ENCODE data around the gene NOXRED1. TPM values are rescaled to one million over a fixed set of nuclear protein-coding genes. Genes with fewer than 3 reads are reported as not detected.

NOXRED1 gene
- total RNA-seq, 1 experiment from 2014 or later: not detected

DNA sequence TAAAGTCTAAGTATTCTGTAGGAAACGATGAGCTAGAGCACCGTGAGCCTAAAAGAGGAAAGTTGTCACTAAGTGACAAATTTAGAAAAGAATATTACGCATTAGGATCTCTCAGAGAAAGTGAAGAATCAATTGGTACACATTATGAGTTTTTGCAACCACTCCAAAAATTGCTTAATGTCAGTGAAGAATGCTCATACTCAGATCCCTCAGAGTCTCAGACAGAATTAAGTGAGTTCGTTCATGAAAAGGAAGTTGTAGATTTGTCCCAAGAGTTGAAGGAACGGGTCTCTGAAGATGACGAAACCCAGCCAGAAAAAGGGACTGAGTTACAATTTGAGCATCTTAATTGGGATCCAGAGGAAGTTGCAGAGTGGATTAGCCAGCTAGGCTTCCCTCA lies 44.6 kb downstream of the NOXRED1 start:
- Histone ChIP-seq H3K27me3 (replicated peaks) (no peaks in the 10 kb centered on the region), H3K9me3 (replicated peaks) (no peaks in the 10 kb centered on the region), H3K27ac (no peak overlapping the region), H3K4me3 (no peak overlapping the region), H3K36me3 (peaks cover 3% of the 10 kb centered on the region; the same call in 1 of the 2 replicates), H3K4me1 (replicated peaks) (peaks cover 15% of the 10 kb centered on the region; the same call in 1 of the 2 replicates)
- no peak for DNase-seq (ENCODE audit: low read depth in 1 of 2, low spot score in 2 of 2)

GRCh38 chr14:77377502-77377844 lies 45.9 kb downstream of the NOXRED1 start:
- Histone ChIP-seq H3K27ac (no peak overlapping the region), H3K4me3 (peak overlapping the region; percentile 68)
- no peak for DNase-seq (ENCODE audit: low read depth in 1 of 2, low spot score in 2 of 2)

DNA sequence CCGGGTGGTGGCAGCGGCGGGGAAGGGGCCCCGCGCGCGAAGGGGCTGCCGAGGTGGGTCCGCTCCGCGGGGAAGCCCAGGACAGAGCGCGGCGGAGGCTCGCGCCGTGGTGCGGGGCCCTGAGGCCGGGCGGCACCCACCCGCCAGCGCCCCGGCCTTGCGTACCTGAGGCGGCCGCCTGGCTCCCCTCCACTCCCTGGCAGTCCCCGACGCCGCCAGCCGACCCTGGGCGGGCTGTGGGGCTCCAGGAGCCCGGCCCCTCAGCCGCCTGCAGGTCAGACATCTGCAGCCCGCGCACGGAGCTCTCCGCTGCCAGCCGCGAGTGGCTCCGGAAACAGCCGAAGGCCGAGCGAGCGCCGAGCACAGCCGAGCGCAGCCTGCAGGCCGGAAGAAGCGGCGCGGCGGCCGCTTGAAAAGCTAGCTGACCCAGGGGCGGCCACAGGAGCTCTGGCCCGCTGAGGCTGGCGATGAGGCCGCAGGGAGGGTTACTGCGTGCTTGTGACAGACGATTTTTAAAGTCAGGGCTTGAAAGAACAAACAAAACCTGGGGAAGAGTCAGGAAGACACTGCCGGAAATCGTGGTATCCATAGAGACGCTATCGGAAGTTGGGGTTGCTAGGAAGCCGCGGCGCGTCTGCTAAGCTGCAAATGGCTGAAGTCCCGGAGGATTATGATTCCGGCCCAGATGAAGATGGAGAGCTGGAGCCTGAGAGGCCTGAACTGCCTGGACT lies 46.4 kb downstream of the NOXRED1 start, which contains the start of the genes SAMD15 and TMED8:
Gene SAMD15 (plus strand): TSS at position 609 of the 731 bp plus-strand sequence. CDS start 40 bp downstream, at position 649.
Gene TMED8 (minus strand): TSS at position 324 of the 731 bp plus-strand sequence. CDS start 41 bp downstream, at position 283.
- Histone ChIP-seq H3K36me3 (peaks cover 3% of the 10 kb centered on the region; the same call in 1 of the 2 replicates), H3K27ac (peak within 1 kb of the TSS; percentile 59), H3K27me3 (replicated peaks) (no peaks in the 10 kb centered on the region), H3K4me1 (replicated peaks) (peaks cover 15% of the 10 kb centered on the region; the same call in 1 of the 2 replicates), H3K4me3 (peak within 1 kb of the TSS; percentile 68), H3K9me3 (replicated peaks) (no peaks in the 10 kb centered on the region)
- DNase-seq (ENCODE audit: low read depth in 1 of 2, low spot score in 2 of 2): peak; percentile 76 to 87

More at GRCh38 chr14:77377502-77377844, 45.9 kb downstream of the NOXRED1 start:
- Histone ChIP-seq H3K4me1 (replicated peaks) (peaks cover 15% of the 10 kb centered on the region; the same call in 1 of the 2 replicates), H3K9me3 (replicated peaks) (no peaks in the 10 kb centered on the region), H3K27me3 (replicated peaks) (no peaks in the 10 kb centered on the region), H3K36me3 (peaks cover 3% of the 10 kb centered on the region; the same call in 1 of the 2 replicates)

GRCh38 chr14:77375973-77376770 lies 47.2 kb downstream of the NOXRED1 start:
- Histone ChIP-seq H3K27ac (peak overlapping the region; percentile 59; the same call in 1 of the 2 replicates), H3K9me3 (replicated peaks) (no peaks in the 10 kb centered on the region), H3K4me3 (peak overlapping the region; percentile 68), H3K36me3 (peaks cover 3% of the 10 kb centered on the region; the same call in 1 of the 2 replicates), H3K4me1 (replicated peaks) (peaks cover 15% of the 10 kb centered on the region; the same call in 1 of the 2 replicates), H3K27me3 (replicated peaks) (no peaks in the 10 kb centered on the region)
- peak in 1 of 2 experiments; percentile 42 for DNase-seq (ENCODE audit: low read depth in 1 of 2, low spot score in 2 of 2)

DNA sequence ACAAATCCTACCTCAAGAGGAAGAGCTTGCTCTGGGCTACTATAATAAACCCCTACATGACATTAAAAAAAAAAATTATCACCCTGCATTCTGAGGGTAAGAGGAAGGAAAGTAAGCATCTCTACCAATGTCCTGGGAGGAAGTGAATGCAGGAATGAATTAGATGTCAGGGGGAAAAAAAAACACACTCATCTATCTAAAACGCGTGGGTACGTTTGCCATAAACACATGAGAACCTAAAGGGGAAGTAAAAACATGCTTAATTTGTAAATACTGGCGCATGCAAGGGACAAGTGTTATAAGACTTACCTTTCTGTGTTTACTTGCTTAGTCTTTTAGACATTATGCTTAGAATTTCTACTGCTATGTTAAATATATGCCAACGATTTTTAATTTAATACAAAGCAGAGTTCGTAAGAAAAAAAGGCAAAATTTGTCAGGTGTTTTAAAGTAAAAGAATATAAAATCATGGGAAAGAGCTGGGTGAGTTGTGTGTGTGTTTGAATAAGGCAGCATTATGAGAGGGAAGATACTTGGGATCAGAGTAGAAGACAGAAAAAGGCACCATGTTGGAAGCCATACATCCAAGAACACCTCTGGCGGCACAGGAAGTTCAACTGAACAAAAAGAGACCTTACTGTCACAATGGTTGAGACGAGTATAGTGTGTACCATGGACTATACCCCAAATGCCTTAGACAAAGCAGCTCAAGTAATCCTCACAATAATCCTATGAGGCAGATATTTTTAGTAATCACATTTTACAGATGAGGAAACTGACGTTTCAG lies 48.0 kb downstream of the NOXRED1 start:
- Histone ChIP-seq H3K27ac (no peak overlapping the region), H3K36me3 (peaks cover 3% of the 10 kb centered on the region; the same call in 1 of the 2 replicates), H3K27me3 (replicated peaks) (no peaks in the 10 kb centered on the region), H3K4me1 (replicated peaks) (peaks cover 15% of the 10 kb centered on the region; the same call in 1 of the 2 replicates), H3K9me3 (replicated peaks) (no peaks in the 10 kb centered on the region), H3K4me3 (no peak overlapping the region)
- no peak for DNase-seq (ENCODE audit: low read depth in 1 of 2, low spot score in 2 of 2)

DNA sequence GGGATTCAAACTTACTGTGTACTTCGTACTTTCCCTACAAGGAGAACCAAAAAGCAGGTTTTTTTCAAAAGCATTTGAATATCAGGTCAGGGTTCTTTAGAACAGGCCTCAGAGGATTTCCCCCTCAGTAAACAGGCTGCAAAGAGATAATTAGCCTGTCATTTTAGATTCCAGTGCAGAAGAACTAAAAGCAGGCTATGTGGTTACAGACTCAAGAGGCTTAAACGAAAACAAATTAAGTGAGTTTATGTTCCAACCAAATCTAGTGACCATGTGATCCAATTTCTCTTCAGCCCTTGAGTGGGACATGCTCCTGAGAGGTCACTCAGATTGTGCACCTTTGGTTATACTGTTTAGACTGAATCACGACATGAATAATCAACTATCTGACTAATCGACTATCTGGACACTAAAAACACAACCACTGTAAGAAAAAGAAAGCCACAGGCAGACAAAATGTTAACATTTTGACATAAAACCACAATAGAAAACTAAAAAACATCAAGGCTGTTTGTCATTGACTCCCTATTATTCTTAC lies 51.0 kb downstream of the NOXRED1 start:
- Histone ChIP-seq H3K27ac (no peak overlapping the region), H3K4me1 (replicated peaks) (peaks cover 11% of the 10 kb centered on the region; the same call in 1 of the 2 replicates), H3K36me3 (peaks cover 3% of the 10 kb centered on the region; the same call in 1 of the 2 replicates), H3K4me3 (no peak overlapping the region), H3K9me3 (replicated peaks) (no peaks in the 10 kb centered on the region), H3K27me3 (replicated peaks) (no peaks in the 10 kb centered on the region)
- no peak for DNase-seq (ENCODE audit: low read depth in 1 of 2, low spot score in 2 of 2)

GRCh38 chr14:77369285-77369684 lies 54.0 kb downstream of the NOXRED1 start:
- DNase-seq (ENCODE audit: low read depth in 1 of 2, low spot score in 2 of 2): no peak
- H3K27me3 ChIP-seq (replicated peaks): no peaks in the 10 kb centered on the region
- H3K36me3 ChIP-seq: no peaks in the 10 kb centered on the region
- no peaks in the 10 kb centered on the region for H3K4me1 ChIP-seq (replicated peaks)
- H3K4me3 ChIP-seq: no peak overlapping the region
- H3K9me3 ChIP-seq (replicated peaks): no peaks in the 10 kb centered on the region
- no peak overlapping the region for H3K27ac ChIP-seq

DNA sequence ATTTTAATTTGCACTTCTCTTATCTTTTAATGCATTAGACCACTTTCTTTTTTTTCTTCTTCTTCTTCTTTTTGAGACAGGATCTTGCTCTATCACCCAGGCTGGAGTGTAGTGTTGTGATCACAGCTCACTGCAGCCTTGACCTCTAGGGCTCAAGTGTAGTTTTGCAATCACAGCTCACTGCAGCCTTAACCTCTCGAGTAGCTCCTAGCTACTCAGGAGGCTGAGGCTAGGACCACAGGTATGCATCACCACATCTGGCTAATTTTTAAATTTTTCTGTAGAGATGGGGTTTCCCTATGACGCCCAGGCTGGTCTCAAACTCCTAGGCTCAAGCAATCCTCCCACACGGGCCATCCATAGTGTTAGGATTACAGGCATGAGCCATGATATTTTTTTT lies 59.2 kb downstream of the NOXRED1 start:
- Histone ChIP-seq H3K4me1 (replicated peaks) (no peaks in the 10 kb centered on the region), H3K9me3 (replicated peaks) (no peaks in the 10 kb centered on the region), H3K27me3 (replicated peaks) (no peaks in the 10 kb centered on the region), H3K27ac (no peak overlapping the region), H3K36me3 (no peaks in the 10 kb centered on the region), H3K4me3 (no peak overlapping the region)
- no peak for DNase-seq (ENCODE audit: low read depth in 1 of 2, low spot score in 2 of 2)

GRCh38 chr14:77359626-77360025 lies 63.7 kb downstream of the NOXRED1 start:
- Histone ChIP-seq H3K27ac (no peak overlapping the region), H3K4me3 (no peak overlapping the region), H3K9me3 (replicated peaks) (no peaks in the 10 kb centered on the region), H3K36me3 (no peaks in the 10 kb centered on the region), H3K27me3 (replicated peaks) (no peaks in the 10 kb centered on the region), H3K4me1 (replicated peaks) (no peaks in the 10 kb centered on the region)
- DNase-seq (ENCODE audit: low read depth in 1 of 2, low spot score in 2 of 2): no peak

DNA sequence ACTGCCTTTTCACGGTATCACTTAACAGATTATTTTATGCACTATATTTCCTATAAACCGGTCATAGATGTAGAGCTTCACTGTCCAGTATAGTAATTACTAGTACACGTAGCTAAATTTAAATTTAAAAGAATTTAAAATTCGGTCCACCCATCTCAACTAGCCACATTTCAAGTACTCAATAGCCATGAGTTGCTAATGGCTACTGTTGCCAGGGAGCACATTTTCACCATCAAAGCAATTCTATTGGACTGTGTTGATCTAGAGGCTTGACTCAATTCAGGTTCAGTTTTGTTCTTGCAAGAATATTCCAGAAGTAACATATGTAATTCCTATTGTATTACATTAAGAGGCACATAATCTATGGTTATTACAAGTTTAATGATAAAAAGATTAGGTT lies 66.4 kb downstream of the NOXRED1 start:
- H3K27ac ChIP-seq: no peak overlapping the region
- no peaks in the 10 kb centered on the region for H3K9me3 ChIP-seq (replicated peaks)
- no peak overlapping the region for H3K4me3 ChIP-seq
- no peaks in the 10 kb centered on the region for H3K4me1 ChIP-seq (replicated peaks)
- H3K27me3 ChIP-seq (replicated peaks): no peaks in the 10 kb centered on the region
- no peak for DNase-seq (ENCODE audit: low read depth in 1 of 2, low spot score in 2 of 2)
- H3K36me3 ChIP-seq: no peaks in the 10 kb centered on the region

GRCh38 chr14:77355811-77356210 lies 67.5 kb downstream of the NOXRED1 start:
- no peaks in the 10 kb centered on the region for H3K36me3 ChIP-seq
- no peak for DNase-seq (ENCODE audit: low read depth in 1 of 2, low spot score in 2 of 2)

DNA sequence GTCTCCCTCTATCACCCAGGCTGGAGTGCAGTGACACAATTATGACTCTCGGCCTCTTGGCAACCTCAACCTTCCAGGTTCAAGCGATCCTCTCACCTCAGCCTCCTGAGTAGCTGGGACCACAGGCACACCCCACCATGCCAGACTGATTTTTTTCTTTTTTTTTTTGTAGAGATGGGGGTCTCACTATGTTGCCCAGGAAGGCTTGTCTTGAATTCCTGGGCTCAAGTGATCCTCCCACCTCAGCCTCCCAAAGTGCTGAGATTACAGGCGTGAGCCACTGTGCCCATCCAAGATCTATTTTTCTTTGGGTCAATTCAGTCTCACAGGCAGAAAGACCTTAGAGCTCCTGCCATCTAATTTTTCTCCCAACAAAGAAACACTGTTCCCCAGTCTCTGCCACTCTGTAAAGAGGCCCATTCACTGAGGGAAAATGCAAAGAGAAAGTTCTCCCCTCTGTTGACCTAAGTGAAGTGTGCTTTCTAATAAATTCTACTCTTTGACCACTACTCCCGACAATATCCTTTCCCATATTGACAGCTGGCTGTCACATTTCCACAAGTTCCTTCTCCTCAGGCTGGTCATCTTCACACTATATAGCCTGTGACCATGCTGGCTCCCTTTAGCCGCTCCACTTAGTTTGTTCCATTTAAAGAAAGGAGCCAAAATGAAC lies 69.7 kb downstream of the NOXRED1 start:
- Histone ChIP-seq H3K27ac (no peak overlapping the region), H3K4me1 (replicated peaks) (no peaks in the 10 kb centered on the region), H3K9me3 (replicated peaks) (no peaks in the 10 kb centered on the region), H3K27me3 (replicated peaks) (no peaks in the 10 kb centered on the region), H3K36me3 (no peaks in the 10 kb centered on the region), H3K4me3 (no peak overlapping the region)
- no peak for DNase-seq (ENCODE audit: low read depth in 1 of 2, low spot score in 2 of 2)

More at GRCh38 chr14:77355811-77356210, 67.5 kb downstream of the NOXRED1 start:
- no peak overlapping the region for H3K27ac ChIP-seq
- H3K9me3 ChIP-seq (replicated peaks): no peaks in the 10 kb centered on the region
- H3K4me3 ChIP-seq: no peak overlapping the region
- H3K27me3 ChIP-seq (replicated peaks): no peaks in the 10 kb centered on the region
- H3K4me1 ChIP-seq (replicated peaks): no peaks in the 10 kb centered on the region
